Osteocyte (in vitro differentiated cells): ENCODE data around the gene UBAP1. TPM values are rescaled to one million over a fixed set of nuclear protein-coding genes. Genes with fewer than 3 reads are reported as not detected.

Experiments
- DNase-seq: peaks from one replicate; pipeline ENCODE4 v3.0.0; 2021; ENCODE audit warnings: mixed read lengths; ENCODE audit not compliant: unreplicated experiment; ENCODE audit errors: extremely low spot score
- H3K27ac Mint-ChIP-seq: one replicate; pipeline ENCODE4 v1.8.0; 2021; ENCODE audit warnings: mild to moderate bottlenecking, mixed read lengths; ENCODE audit not compliant: unreplicated experiment
- H3K27me3 Mint-ChIP-seq: one replicate; pipeline ENCODE4 v1.8.0; 2021; ENCODE audit warnings: mixed read lengths; ENCODE audit not compliant: unreplicated experiment
- H3K36me3 Mint-ChIP-seq: one replicate; pipeline ENCODE4 v1.8.0; 2021; ENCODE audit warnings: mixed read lengths; ENCODE audit not compliant: unreplicated experiment
- H3K4me1 Mint-ChIP-seq: one replicate; pipeline ENCODE4 v1.8.0; 2021; ENCODE audit warnings: mixed read lengths; ENCODE audit not compliant: unreplicated experiment
- H3K4me3 Mint-ChIP-seq: one replicate; pipeline ENCODE4 v1.8.0; 2021; ENCODE audit warnings: mild to moderate bottlenecking, moderate library complexity, mixed read lengths; ENCODE audit not compliant: unreplicated experiment
- H3K9me3 Mint-ChIP-seq: one replicate; pipeline ENCODE4 v1.8.0; 2021; ENCODE audit warnings: mixed read lengths; ENCODE audit not compliant: unreplicated experiment
- CTCF ChIP-seq: fragments of 200-600 bp; sonication (generic); IDR thresholded peaks from 2 replicates; pipeline ENCODE4 v1.5.0; 2021; ENCODE audit warnings: antibody characterized with exemption, mild to moderate bottlenecking, moderate library complexity
- total RNA-seq: library from RNA; stranded (reverse); gene quantifications from 2 replicates; pipeline ENCODE4 v1.2.1, GENCODE V29; 2021

The UBAP1 gene
- total RNA-seq, 1 donor from 2014 or later = 38.6 TPM

GRCh38 chr9:34227445-34227844 is 48.6 kb downstream of the UBAP1 start:
- no peak overlapping the region for H3K27ac Mint-ChIP-seq
- TF ChIP-seq CTCF = no peak
- H3K27me3 Mint-ChIP-seq = no peaks in the 10 kb centered on the region
- no peak overlapping the region for H3K4me3 Mint-ChIP-seq
- peaks cover 13% of the 10 kb centered on the region for H3K36me3 Mint-ChIP-seq
- peaks cover 6% of the 10 kb centered on the region for H3K4me1 Mint-ChIP-seq
- DNase-seq = no peak
- no peaks in the 10 kb centered on the region for H3K9me3 Mint-ChIP-seq

DNA sequence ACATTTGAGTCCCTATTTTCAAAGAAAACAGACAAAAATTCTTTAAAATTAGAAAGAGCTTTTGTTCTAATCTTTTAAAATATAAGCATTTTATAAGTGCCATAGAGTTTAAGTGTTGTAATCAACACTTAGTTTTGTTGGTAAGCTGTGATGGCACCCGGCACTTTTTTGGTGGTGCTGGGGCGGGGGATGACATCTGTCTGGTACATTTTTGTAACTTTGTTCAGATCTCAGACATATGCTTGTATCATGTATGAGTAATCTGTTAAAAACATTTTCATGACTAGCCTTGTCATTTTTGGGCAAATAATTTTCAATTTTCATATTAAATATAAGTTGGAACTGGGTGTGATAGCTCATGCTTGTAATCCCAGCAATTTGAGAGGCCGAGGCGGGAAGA is 51.7 kb downstream of the UBAP1 start:
- no peak overlapping the region for H3K4me3 Mint-ChIP-seq
- H3K9me3 Mint-ChIP-seq = no peaks in the 10 kb centered on the region
- peaks cover 3% of the 10 kb centered on the region for H3K4me1 Mint-ChIP-seq
- no peak for TF ChIP-seq CTCF
- no peak for DNase-seq
- H3K27me3 Mint-ChIP-seq = no peaks in the 10 kb centered on the region
- H3K36me3 Mint-ChIP-seq = peaks cover 12% of the 10 kb centered on the region
- peak overlapping the region; percentile 31 for H3K27ac Mint-ChIP-seq

DNA sequence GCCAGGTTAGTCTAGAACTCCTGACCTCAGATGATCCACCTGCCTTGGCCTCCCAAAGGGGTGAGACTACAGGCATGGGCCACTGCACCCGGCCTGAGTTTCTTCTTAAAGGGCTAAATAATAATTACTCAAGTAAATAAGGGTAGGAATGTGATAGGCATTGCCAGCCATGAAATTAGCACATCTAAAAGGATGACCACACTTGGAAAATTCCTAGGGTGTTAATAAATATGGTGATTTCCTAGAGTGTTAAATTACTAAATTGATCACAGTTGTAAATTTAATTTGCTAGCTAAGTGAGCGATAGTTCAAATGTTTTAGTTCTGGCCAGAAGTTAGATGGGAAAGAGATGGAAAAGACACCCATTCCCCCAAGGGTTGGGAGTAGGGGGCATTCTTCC is 53.4 kb downstream of the UBAP1 start:
- H3K27ac Mint-ChIP-seq = no peak overlapping the region
- H3K4me1 Mint-ChIP-seq = peaks cover 3% of the 10 kb centered on the region
- H3K4me3 Mint-ChIP-seq = no peak overlapping the region
- H3K36me3 Mint-ChIP-seq = peaks cover 18% of the 10 kb centered on the region
- no peaks in the 10 kb centered on the region for H3K27me3 Mint-ChIP-seq
- H3K9me3 Mint-ChIP-seq = no peaks in the 10 kb centered on the region
- no peak for TF ChIP-seq CTCF
- DNase-seq = no peak

DNA sequence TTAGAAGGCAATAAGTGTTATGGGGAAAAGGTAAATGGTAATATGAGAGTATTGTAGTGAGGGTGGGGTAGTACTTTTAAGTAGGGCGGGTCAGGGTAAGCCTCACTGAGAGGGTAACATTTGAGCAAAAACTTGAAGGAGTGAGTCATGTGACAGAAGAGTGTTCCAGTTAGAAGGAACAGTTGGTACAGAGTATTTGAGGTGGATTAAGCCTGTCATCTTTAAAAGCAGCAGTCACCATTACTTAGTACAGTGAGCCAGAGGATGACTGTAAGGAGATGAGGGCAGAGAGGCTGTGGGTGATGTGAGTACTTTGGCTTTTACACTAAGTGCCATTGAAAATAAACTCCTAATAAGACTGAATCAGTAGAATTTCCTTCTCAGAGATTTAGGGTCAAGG is 54.8 kb downstream of the UBAP1 start:
- Mint-ChIP-seq H3K4me1 (peaks cover 4% of the 10 kb centered on the region), H3K36me3 (peaks cover 25% of the 10 kb centered on the region), H3K27ac (no peak overlapping the region), H3K4me3 (no peak overlapping the region), H3K9me3 (no peaks in the 10 kb centered on the region), H3K27me3 (no peaks in the 10 kb centered on the region)
- no peak for DNase-seq
- no peak for TF ChIP-seq CTCF

GRCh38 chr9:34237836-34238235 is 59.0 kb downstream of the UBAP1 start:
- Mint-ChIP-seq H3K9me3 (no peaks in the 10 kb centered on the region), H3K4me3 (no peak overlapping the region), H3K36me3 (peaks cover 35% of the 10 kb centered on the region), H3K27ac (no peak overlapping the region), H3K27me3 (no peaks in the 10 kb centered on the region), H3K4me1 (peaks cover 10% of the 10 kb centered on the region)
- no peak for TF ChIP-seq CTCF
- DNase-seq = no peak
